ENCODE results near the gene DOCK4.
A peak's percentile ranks its signal among the peaks of the same experiment; 100 is the strongest.
"Not testable (repeated sequence)": the region's sequence is repeated elsewhere in the genome, so short reads cannot be mapped to it uniquely, and the experiment has no call there.

Gene DOCK4

GRCh38 chr7:112206238-112206990 is at the start of gene DOCK4, which contains the start of gene ZNF277:
DOCK4 (minus strand) TSS chr7:112206399; CDS start chr7:112206138, 261 bp downstream.
ZNF277 (plus strand) TSS chr7:112206695; CDS start chr7:112206717, 22 bp downstream.
- peak; percentile 99 to 100 for DNase-seq

GRCh38 chr7:112255388-112255720 is 49.2 kb upstream of the DOCK4 start:
- no peak for DNase-seq

GRCh38 chr7:112254709-112255387 is 48.6 kb upstream of the DOCK4 start:
- DNase-seq: no peak

- DNase-seq: no peak
These were observed 48.0 kb upstream of the DOCK4 start for GRCh38 chr7:112254156-112254555.

- no peak for DNase-seq
These were observed 46.5 kb upstream of the DOCK4 start for GRCh38 chr7:112252691-112253090.

- no peak for DNase-seq
These were observed 45.9 kb upstream of the DOCK4 start for GRCh38 chr7:112252141-112252540.

- DNase-seq: not testable (repeated sequence)
These were observed 43.8 kb upstream of the DOCK4 start for GRCh38 chr7:112249967-112250366.

GRCh38 chr7:112248598-112248997 is 42.4 kb upstream of the DOCK4 start:
- DNase-seq: no peak

GRCh38 chr7:112238852-112239610 is 32.8 kb upstream of the DOCK4 start:
- DNase-seq: no peak

- DNase-seq: no peak
These were observed 32.1 kb upstream of the DOCK4 start for GRCh38 chr7:112238330-112238729.

- no peak for DNase-seq
These were observed 30.4 kb upstream of the DOCK4 start for GRCh38 chr7:112236597-112236996.

GRCh38 chr7:112234147-112234546 is 27.9 kb upstream of the DOCK4 start:
- DNase-seq: no peak

GRCh38 chr7:112233048-112233697 is 27.0 kb upstream of the DOCK4 start:
- DNase-seq: no peak

- no peak for DNase-seq
These were observed 26.2 kb upstream of the DOCK4 start for GRCh38 chr7:112232212-112232978.

GRCh38 chr7:112228632-112229031 is 22.4 kb upstream of the DOCK4 start:
- no peak for DNase-seq

GRCh38 chr7:112226701-112227276 is 20.6 kb upstream of the DOCK4 start:
- DNase-seq: no peak

GRCh38 chr7:112225006-112225405 is 18.8 kb upstream of the DOCK4 start:
- no peak for DNase-seq

GRCh38 chr7:112224186-112224585 is 18.0 kb upstream of the DOCK4 start:
- no peak for DNase-seq

GRCh38 chr7:112223310-112223709 is 17.1 kb upstream of the DOCK4 start:
- DNase-seq: no peak

- no peak for DNase-seq
These were observed 14.8 kb upstream of the DOCK4 start for GRCh38 chr7:112220877-112221434.

GRCh38 chr7:112215787-112216186 is 9.6 kb upstream of the DOCK4 start:
- no peak for DNase-seq

- no peak for DNase-seq
These were observed 8.7 kb upstream of the DOCK4 start for GRCh38 chr7:112214883-112215282.
